A673 (cell line): ENCODE results near the gene ZC3H12C. TPM values are rescaled to one million over a fixed set of nuclear protein-coding genes. Genes with fewer than 3 reads are reported as not detected.

Experiments
- BruUV-seq: library from RNA; stranded (reverse); fragments of 400-500 nt; replicated peaks from 2 replicates; lab custom pipeline; 2021; lab: Mats Ljungman, UMichigan
- CTCF ChIA-PET: fragments of 300-600 bp; sonication (Branson Sonifier 250); formaldehyde crosslinking; loops from one replicate; lab custom pipeline; 2022; ENCODE audit warnings: antibody characterized with exemption; lab: Charles Lee
- POLR2A ChIA-PET: fragments of 300-600 bp; sonication (Branson Sonifier 250); formaldehyde crosslinking; loops from one replicate; lab custom pipeline; 2022; ENCODE audit warnings: antibody characterized with exemption; ENCODE audit not compliant: low non-redundant PET; lab: Charles Lee
- DNase-seq: peaks from one replicate; pipeline ENCODE4 v3.0.0-alpha.2; 2015; ENCODE audit warnings: low spot score
- H3K27ac ChIP-seq: fragments of 200-600 bp; sonication (generic); 2 replicates; pipeline ENCODE4 v1.5.1; 2016; ENCODE audit warnings: mixed run types, low read depth, mild to moderate bottlenecking, mixed read lengths, antibody characterized with exemption, low read length; ENCODE audit not compliant: poor library complexity, severe bottlenecking
- H3K27me3 ChIP-seq: fragments of 200-600 bp; sonication (generic); replicated peaks from 2 replicates; pipeline ENCODE4 v1.6.1; 2017; ENCODE audit warnings: mixed run types, low read depth, mild to moderate bottlenecking, mixed read lengths, antibody characterized with exemption, low read length; ENCODE audit not compliant: insufficient read depth, poor library complexity
- H3K36me3 ChIP-seq: fragments of 200-600 bp; sonication (generic); 2 replicates; pipeline ENCODE4 v1.6.1; 2016; ENCODE audit warnings: mixed run types, mild to moderate bottlenecking, mixed read lengths, antibody characterized with exemption, low read length; ENCODE audit not compliant: insufficient read depth, poor library complexity, severe bottlenecking
- H3K4me1 ChIP-seq: fragments of 200-600 bp; sonication (generic); 2 replicates; pipeline ENCODE4 v1.6.1; 2017; ENCODE audit warnings: mixed run types, mild to moderate bottlenecking, mixed read lengths, antibody characterized with exemption, low read length; ENCODE audit not compliant: insufficient read depth, poor library complexity, severe bottlenecking
- H3K4me3 ChIP-seq: fragments of 200-600 bp; sonication (generic); 2 replicates; pipeline ENCODE4 v1.5.1; 2016; ENCODE audit warnings: low read depth, mixed run types, mild to moderate bottlenecking, mixed read lengths, low read length; ENCODE audit not compliant: poor library complexity, severe bottlenecking
- H3K9me3 ChIP-seq: fragments of 200-600 bp; sonication (generic); 2 replicates; pipeline ENCODE4 v1.6.1; 2016; ENCODE audit warnings: mixed run types, low read depth, mild to moderate bottlenecking, mixed read lengths, antibody characterized with exemption, low read length; ENCODE audit not compliant: poor library complexity, severe bottlenecking
- EZH2 ChIP-seq: fragments of 200-600 bp; sonication (generic); IDR thresholded peaks from 2 replicates; pipeline ENCODE4 v1.6.1; 2017; ENCODE audit warnings: borderline replicate concordance, low read depth, mild to moderate bottlenecking, mixed read lengths, antibody characterized with exemption, low read length; ENCODE audit not compliant: poor library complexity, severe bottlenecking
- intact Hi-C: fragments of 100-400 bp; cut with micrococcal nuclease; formaldehyde crosslinking; loops from one replicate; pipeline ENCODE4 v1.10.0; 2022; ENCODE audit not compliant: unreplicated experiment
- total RNA-seq: library from RNA; stranded (reverse); gene quantifications from 2 replicates; pipeline ENCODE4 v1.2.3, GENCODE V29; 2021
- TF ChIP-seq, protein P1 (sequence below): fragments of 300-800, 200-600 bp; sonication (generic); conservative IDR thresholded peaks from 2 replicates; pipeline ENCODE4 v1.5.1; 2017; ENCODE audit warnings: low read depth, mild to moderate bottlenecking, antibody characterized with exemption, low read length, moderate library complexity, mixed read lengths

The ZC3H12C gene
- total RNA-seq, 1 experiment from 2014 or later = 21.7 TPM

DNA sequence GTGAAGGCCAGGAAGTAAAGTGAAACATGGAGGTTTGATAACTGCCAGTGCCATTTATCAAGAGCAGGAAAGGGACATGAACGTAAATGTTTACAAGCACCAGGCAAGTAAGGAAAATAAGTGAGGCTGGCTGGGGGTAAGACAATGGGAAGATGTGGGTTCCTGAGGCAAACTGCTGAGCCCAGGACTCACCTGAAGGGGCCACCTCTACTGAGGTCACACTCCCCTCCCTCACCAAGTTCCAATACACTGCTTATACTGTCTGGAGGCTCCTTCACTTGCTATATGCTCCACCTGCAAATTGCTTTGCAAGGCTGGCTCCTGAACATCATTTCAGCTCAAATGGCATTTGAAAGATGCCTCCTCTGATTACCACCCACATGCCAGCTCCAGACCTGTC is 10.3 kb upstream of the ZC3H12C start:
- Histone ChIP-seq H3K4me1 (peaks cover 2% of the 10 kb centered on the region), H3K36me3 (no peaks in the 10 kb centered on the region), H3K9me3 (peaks cover 8% of the 10 kb centered on the region), H3K27ac (no peak overlapping the region), H3K27me3 (no peaks in the 10 kb centered on the region), H3K4me3 (no peak overlapping the region)
- POLR2A ChIA-PET = no interaction called here
- no TSS peak for BruUV-seq
- CTCF ChIA-PET = no interaction called here
- DNase-seq = no peak
- intact Hi-C loops = no loop called here
- no peak for TF ChIP-seq EZH2
- TF ChIP-seq, protein P1, sequence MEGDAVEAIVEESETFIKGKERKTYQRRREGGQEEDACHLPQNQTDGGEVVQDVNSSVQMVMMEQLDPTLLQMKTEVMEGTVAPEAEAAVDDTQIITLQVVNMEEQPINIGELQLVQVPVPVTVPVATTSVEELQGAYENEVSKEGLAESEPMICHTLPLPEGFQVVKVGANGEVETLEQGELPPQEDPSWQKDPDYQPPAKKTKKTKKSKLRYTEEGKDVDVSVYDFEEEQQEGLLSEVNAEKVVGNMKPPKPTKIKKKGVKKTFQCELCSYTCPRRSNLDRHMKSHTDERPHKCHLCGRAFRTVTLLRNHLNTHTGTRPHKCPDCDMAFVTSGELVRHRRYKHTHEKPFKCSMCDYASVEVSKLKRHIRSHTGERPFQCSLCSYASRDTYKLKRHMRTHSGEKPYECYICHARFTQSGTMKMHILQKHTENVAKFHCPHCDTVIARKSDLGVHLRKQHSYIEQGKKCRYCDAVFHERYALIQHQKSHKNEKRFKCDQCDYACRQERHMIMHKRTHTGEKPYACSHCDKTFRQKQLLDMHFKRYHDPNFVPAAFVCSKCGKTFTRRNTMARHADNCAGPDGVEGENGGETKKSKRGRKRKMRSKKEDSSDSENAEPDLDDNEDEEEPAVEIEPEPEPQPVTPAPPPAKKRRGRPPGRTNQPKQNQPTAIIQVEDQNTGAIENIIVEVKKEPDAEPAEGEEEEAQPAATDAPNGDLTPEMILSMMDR = no peak

DNA sequence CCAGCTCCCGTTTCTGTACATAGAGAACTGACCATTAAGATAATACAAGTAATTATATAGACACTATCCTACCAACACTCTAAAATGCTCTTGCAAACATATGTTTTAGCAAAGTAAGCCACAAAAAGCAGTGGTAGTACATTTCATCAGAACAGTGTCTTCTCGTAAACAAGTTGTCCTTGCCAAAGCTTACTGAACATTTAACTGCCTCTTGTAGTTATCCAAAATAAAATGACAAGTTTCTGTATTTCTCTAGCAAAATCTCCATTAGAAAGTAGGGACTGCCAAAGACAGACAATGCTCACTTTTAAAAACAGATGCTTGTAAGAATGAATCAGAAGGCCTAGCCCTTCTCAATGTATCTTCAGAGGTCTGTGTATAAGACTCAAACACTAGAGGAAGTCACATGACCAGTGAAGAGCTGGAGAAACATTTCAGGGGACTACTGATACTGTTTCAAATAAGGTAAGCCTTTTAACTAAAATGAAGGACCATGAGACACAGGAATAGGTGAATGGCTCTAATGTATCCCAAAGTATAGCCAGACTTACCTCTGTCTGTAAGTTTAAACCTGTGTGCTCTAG is 7.8 kb upstream of the ZC3H12C start:
- Histone ChIP-seq H3K9me3 (no peaks in the 10 kb centered on the region), H3K4me3 (no peak overlapping the region), H3K4me1 (no peaks in the 10 kb centered on the region), H3K27ac (no peak overlapping the region), H3K36me3 (no peaks in the 10 kb centered on the region), H3K27me3 (no peaks in the 10 kb centered on the region)
- no peak for DNase-seq
- TF ChIP-seq, protein P1 = no peak
- ChIA-PET CTCF (no interaction called here), POLR2A (no interaction called here)
- BruUV-seq = no TSS peak
- intact Hi-C loops = no loop called here

DNA sequence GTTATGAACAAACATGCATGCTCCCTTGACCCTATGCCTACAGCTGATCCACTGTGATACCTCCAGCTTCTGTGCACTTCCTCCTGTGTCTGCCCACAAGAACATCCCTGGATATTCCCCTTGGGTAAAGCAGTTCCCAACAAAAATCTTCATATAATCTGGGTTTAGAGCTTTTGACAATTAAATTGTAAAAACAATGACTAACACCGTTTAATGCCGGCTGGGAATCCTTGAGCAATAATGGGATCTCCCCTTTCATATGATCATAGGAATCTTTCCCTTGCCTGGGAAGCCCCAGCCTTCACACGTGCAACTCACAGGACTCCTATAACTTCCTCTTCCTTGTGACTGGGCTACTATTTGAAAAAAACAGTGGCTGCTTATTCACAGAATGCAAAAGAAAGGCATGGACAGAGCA is 6.3 kb upstream of the ZC3H12C start:
- no TSS peak for BruUV-seq
- Histone ChIP-seq H3K4me3 (no peak overlapping the region), H3K4me1 (peaks cover 5% of the 10 kb centered on the region), H3K9me3 (no peaks in the 10 kb centered on the region), H3K36me3 (no peaks in the 10 kb centered on the region), H3K27ac (no peak overlapping the region), H3K27me3 (no peaks in the 10 kb centered on the region)
- intact Hi-C loops = no loop called here
- DNase-seq = no peak
- TF ChIP-seq, protein P1 = no peak
- TF ChIP-seq EZH2 = no peak
- POLR2A ChIA-PET = no interaction called here
- CTCF ChIA-PET = interaction anchor here (0.7 kb wide), 1 partner anchor 235 kb away, joined by 3 read pairs; no protein-coding TSS in a partner anchor
